HL-60 (cell line): ENCODE measurements around the gene AMBP.

ENCODE experiments used
- DNase-seq, 2 experiments: peaks; one replicate each; pipeline ENCODE4 v3.0.0-alpha.2; 2010 to 2020; ENCODE audit warnings: low read depth in 1 of 2, low spot score in 1 of 2
- H3K27ac ChIP-seq: fragments of 250-450 bp; sonication (Bioruptor Pico); replicated peaks from 2 replicates; pipeline ENCODE4 v1.5.1; 2020; ENCODE audit warnings: mild to moderate bottlenecking, moderate library complexity
- H3K27me3 ChIP-seq: fragments of 250-450 bp; sonication (Bioruptor Pico); 2 replicates; pipeline ENCODE4 v1.5.1; 2021; ENCODE audit warnings: mild to moderate bottlenecking, moderate library complexity; ENCODE audit not compliant: insufficient read depth, poor library complexity, severe bottlenecking
- H3K4me3 ChIP-seq: replicated peaks from 2 replicates; pipeline ENCODE4 v1.5.1; 2011; ENCODE audit warnings: mild to moderate bottlenecking, control low read depth, low read length; ENCODE audit not compliant: insufficient read depth
- GABPA ChIP-seq: IDR thresholded peaks from 2 replicates; pipeline ENCODE4 v1.6.1; 2012; ENCODE audit warnings: low read depth
- POLR2AphosphoS5 ChIP-seq: IDR thresholded peaks from 2 replicates; pipeline ENCODE4 v1.6.1; 2012; ENCODE audit warnings: low read depth
- SPI1 ChIP-seq: IDR thresholded peaks from 2 replicates; pipeline ENCODE4 v1.6.1; 2012; ENCODE audit warnings: low read depth, mild to moderate bottlenecking, borderline replicate concordance
- TF ChIP-seq, protein P1 (sequence below): IDR thresholded peaks from 2 replicates; pipeline ENCODE4 v1.6.1; 2012; ENCODE audit warnings: low read depth; ENCODE audit not compliant: insufficient replicate concordance
- TF ChIP-seq, protein P2 (sequence below): IDR thresholded peaks from one replicate; pipeline ENCODE4 v1.5.1; 2011; ENCODE audit warnings: low read length, control low read depth, inconsistent platforms; ENCODE audit not compliant: insufficient read depth

Gene AMBP

DNA sequence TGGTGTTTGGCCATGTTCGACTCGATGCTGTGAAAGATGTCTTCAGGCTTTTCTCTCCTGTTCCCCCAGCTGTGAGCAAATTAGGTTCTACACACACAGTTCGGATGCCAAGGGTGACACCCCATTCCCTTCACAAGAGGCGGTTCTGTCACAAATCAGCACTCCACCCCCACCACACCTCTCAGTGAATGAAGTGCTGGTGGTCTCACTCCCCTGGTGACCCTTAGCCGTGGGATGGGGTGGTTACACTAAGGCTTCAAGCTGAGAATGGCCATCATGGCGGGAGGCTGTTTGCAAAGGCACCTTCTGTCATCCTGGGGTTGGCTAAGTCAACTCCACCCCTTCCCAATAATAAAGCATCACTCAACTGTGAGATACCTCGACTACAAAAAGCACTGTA lies 26.4 kb downstream of the AMBP start:
- TF ChIP-seq GABPA = no peak
- TF ChIP-seq POLR2AphosphoS5 = no peak
- no peak for TF ChIP-seq SPI1
- TF ChIP-seq, protein P1, sequence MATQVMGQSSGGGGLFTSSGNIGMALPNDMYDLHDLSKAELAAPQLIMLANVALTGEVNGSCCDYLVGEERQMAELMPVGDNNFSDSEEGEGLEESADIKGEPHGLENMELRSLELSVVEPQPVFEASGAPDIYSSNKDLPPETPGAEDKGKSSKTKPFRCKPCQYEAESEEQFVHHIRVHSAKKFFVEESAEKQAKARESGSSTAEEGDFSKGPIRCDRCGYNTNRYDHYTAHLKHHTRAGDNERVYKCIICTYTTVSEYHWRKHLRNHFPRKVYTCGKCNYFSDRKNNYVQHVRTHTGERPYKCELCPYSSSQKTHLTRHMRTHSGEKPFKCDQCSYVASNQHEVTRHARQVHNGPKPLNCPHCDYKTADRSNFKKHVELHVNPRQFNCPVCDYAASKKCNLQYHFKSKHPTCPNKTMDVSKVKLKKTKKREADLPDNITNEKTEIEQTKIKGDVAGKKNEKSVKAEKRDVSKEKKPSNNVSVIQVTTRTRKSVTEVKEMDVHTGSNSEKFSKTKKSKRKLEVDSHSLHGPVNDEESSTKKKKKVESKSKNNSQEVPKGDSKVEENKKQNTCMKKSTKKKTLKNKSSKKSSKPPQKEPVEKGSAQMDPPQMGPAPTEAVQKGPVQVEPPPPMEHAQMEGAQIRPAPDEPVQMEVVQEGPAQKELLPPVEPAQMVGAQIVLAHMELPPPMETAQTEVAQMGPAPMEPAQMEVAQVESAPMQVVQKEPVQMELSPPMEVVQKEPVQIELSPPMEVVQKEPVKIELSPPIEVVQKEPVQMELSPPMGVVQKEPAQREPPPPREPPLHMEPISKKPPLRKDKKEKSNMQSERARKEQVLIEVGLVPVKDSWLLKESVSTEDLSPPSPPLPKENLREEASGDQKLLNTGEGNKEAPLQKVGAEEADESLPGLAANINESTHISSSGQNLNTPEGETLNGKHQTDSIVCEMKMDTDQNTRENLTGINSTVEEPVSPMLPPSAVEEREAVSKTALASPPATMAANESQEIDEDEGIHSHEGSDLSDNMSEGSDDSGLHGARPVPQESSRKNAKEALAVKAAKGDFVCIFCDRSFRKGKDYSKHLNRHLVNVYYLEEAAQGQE = no peak
- TF ChIP-seq, protein P2, sequence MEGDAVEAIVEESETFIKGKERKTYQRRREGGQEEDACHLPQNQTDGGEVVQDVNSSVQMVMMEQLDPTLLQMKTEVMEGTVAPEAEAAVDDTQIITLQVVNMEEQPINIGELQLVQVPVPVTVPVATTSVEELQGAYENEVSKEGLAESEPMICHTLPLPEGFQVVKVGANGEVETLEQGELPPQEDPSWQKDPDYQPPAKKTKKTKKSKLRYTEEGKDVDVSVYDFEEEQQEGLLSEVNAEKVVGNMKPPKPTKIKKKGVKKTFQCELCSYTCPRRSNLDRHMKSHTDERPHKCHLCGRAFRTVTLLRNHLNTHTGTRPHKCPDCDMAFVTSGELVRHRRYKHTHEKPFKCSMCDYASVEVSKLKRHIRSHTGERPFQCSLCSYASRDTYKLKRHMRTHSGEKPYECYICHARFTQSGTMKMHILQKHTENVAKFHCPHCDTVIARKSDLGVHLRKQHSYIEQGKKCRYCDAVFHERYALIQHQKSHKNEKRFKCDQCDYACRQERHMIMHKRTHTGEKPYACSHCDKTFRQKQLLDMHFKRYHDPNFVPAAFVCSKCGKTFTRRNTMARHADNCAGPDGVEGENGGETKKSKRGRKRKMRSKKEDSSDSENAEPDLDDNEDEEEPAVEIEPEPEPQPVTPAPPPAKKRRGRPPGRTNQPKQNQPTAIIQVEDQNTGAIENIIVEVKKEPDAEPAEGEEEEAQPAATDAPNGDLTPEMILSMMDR = no peak
- no peak for DNase-seq
- no peaks in the 10 kb centered on the region for H3K27me3 ChIP-seq
- H3K27ac ChIP-seq = no peak overlapping the region
- no peak overlapping the region for H3K4me3 ChIP-seq

DNA sequence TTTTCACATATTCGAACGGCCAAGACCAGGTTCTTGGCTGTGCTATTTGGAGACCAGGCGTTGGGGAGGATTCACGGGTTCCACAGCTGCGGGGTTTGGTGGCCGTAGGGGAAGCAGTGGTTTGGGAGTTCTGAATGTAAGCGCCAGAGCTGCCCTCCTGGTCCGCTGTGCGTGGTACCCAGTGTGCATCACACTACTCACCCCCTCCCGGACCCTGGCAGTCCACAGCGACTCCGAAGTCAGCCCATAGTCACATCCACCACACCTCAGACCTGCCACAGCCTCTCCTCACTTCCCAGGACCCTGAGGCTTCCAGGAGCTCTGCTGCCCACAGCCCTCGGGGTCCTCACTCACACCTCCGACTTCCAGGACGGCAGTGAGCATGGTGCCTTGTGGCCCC lies 26.8 kb downstream of the AMBP start:
- H3K4me3 ChIP-seq = no peak overlapping the region
- no peak for TF ChIP-seq SPI1
- TF ChIP-seq, protein P2 = no peak
- no peak for TF ChIP-seq GABPA
- TF ChIP-seq POLR2AphosphoS5 = no peak
- TF ChIP-seq, protein P1 = no peak

DNA sequence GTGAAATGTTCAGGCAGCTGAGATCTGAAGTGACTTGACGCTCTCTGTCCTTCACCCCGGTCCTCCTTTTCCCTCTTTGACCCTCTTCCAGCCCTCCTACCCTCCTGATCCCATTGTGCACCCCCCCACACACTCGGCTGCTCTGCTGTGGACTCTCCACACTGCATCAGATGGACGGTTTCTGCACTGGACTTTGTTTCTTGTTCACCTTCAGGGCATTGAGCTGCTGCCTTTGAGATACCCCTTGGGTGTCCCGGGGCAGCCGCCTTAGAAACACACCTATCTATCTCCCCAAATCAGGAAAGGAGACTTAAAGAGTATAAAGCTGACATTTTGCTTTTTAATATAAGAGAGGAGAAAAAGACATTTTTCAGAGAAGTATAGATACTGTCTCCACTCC lies 27.5 kb downstream of the AMBP start:
- TF ChIP-seq, protein P2 = no peak
- TF ChIP-seq GABPA (no peak), SPI1 (no peak), POLR2AphosphoS5 (no peak)
- TF ChIP-seq, protein P1 = no peak
- Histone ChIP-seq H3K27ac (no peak overlapping the region), H3K4me3 (no peak overlapping the region), H3K27me3 (no peaks in the 10 kb centered on the region)
- DNase-seq = no peak

More for the DNA sequence above, 26.8 kb downstream of the AMBP start:
- Histone ChIP-seq H3K27ac (no peak overlapping the region), H3K27me3 (no peaks in the 10 kb centered on the region)
- DNase-seq = no peak
